Measurements from ENCODE around the gene KRTAP10-4.

GRCh38 chr21:44617071-44617501, 43.6 kb downstream of the KRTAP10-4 start:
- no peak for TF ChIP-seq CTCF (conservative IDR thresholded peaks at IDR 0.05)
- no peak for TF ChIP-seq EZH2 (IDR thresholded peaks at IDR 0.05; ENCODE audit: low read depth)
